HG03039 (cell line): ENCODE results near the gene SLC2A9.

ENCODE experiments used
- ATAC-seq: cut with Tn5 transposase; IDR thresholded peaks from one replicate; pipeline ENCODE4 v1.9.1; 2021; ENCODE audit warnings: mild to moderate bottlenecking, moderate library complexity; ENCODE audit not compliant: unreplicated experiment

SLC2A9 gene

GRCh38 chr4:10022346-10023049 lies 1.2 kb upstream of the SLC2A9 start:
- ATAC-seq, result no peak

- no peak for ATAC-seq
Observed at GRCh38 chr4:10021653-10022023, 341 bp upstream of the SLC2A9 start.

- no peak for ATAC-seq
Observed at GRCh38 chr4:10020106-10020505, 1.2 kb downstream of the SLC2A9 start.

GRCh38 chr4:10019521-10020051 lies 1.7 kb downstream of the SLC2A9 start:
- ATAC-seq, result no peak

- peak; percentile 98 for ATAC-seq
Observed at GRCh38 chr4:10018818-10019461, 2.4 kb downstream of the SLC2A9 start.

- ATAC-seq, result no peak
Observed at GRCh38 chr4:10017037-10017893, 4.0 kb downstream of the SLC2A9 start.

- ATAC-seq, result no peak
Observed at GRCh38 chr4:10016169-10016568, 5.1 kb downstream of the SLC2A9 start.

GRCh38 chr4:10015140-10015753 lies 6.0 kb downstream of the SLC2A9 start:
- ATAC-seq, result no peak

GRCh38 chr4:10013722-10014121 lies 7.6 kb downstream of the SLC2A9 start:
- ATAC-seq, result no peak

- ATAC-seq, result no peak
Observed at GRCh38 chr4:10011885-10012284, 9.4 kb downstream of the SLC2A9 start.

GRCh38 chr4:10011277-10011676 lies 10.0 kb downstream of the SLC2A9 start:
- ATAC-seq, result no peak

- ATAC-seq, result no peak
Observed at GRCh38 chr4:10009861-10010500, 11.3 kb downstream of the SLC2A9 start.

GRCh38 chr4:10008609-10009005 lies 12.7 kb downstream of the SLC2A9 start:
- no peak for ATAC-seq

GRCh38 chr4:10007793-10008608 lies 13.3 kb downstream of the SLC2A9 start:
- ATAC-seq, result peak; percentile 49

GRCh38 chr4:10007436-10007740 lies 13.9 kb downstream of the SLC2A9 start:
- no peak for ATAC-seq

- no peak for ATAC-seq
Observed at GRCh38 chr4:10006601-10007435, 14.5 kb downstream of the SLC2A9 start.

GRCh38 chr4:10006231-10006600 lies 15.1 kb downstream of the SLC2A9 start:
- ATAC-seq, result no peak

- no peak for ATAC-seq
Observed at GRCh38 chr4:10005632-10006031, 15.7 kb downstream of the SLC2A9 start.

GRCh38 chr4:10003666-10004065 lies 17.6 kb downstream of the SLC2A9 start:
- ATAC-seq, result peak; percentile 40
